C4-2B (cell line): ENCODE results near the gene LCN2.

Experiments used
- ZFX ChIP-seq: fragments of 450-650 bp; IDR thresholded peaks from 2 replicates; pipeline ENCODE4 v1.6.1; 2017
- TF ChIP-seq, protein P1 (sequence below): fragments of 450-650 bp; conservative IDR thresholded peaks from 2 replicates; pipeline ENCODE4 v1.5.1; 2017; ENCODE audit warnings: mild to moderate bottlenecking

GRCh38 chr9:128127990-128128835 is 21.0 kb upstream of the LCN2 start:
- TF ChIP-seq, protein P1, sequence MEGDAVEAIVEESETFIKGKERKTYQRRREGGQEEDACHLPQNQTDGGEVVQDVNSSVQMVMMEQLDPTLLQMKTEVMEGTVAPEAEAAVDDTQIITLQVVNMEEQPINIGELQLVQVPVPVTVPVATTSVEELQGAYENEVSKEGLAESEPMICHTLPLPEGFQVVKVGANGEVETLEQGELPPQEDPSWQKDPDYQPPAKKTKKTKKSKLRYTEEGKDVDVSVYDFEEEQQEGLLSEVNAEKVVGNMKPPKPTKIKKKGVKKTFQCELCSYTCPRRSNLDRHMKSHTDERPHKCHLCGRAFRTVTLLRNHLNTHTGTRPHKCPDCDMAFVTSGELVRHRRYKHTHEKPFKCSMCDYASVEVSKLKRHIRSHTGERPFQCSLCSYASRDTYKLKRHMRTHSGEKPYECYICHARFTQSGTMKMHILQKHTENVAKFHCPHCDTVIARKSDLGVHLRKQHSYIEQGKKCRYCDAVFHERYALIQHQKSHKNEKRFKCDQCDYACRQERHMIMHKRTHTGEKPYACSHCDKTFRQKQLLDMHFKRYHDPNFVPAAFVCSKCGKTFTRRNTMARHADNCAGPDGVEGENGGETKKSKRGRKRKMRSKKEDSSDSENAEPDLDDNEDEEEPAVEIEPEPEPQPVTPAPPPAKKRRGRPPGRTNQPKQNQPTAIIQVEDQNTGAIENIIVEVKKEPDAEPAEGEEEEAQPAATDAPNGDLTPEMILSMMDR: no peak
- TF ChIP-seq ZFX: no peak
